SK-N-SH treated with all-trans-retinoic acid at 6 μM for 48 hours (cell line): Measurements from ENCODE around the gene PCBD2.

Experiments used
- ATAC-seq: fragments of 200-7000 bp; cut with Tn5 transposase; 3 replicates; pipeline ENCODE4 v1.9.1; 2020; ENCODE audit warnings: mild to moderate bottlenecking, moderate library complexity
- BACH2 ChIP-seq: fragments of 250-450 bp; sonication (Bioruptor Pico); IDR thresholded peaks from 2 replicates; pipeline ENCODE4 v1.9.0; 2021; ENCODE audit warnings: mild to moderate bottlenecking, borderline replicate concordance
- CREB5 ChIP-seq: fragments of 250-450 bp; sonication (Bioruptor Pico); IDR thresholded peaks from 2 replicates; pipeline ENCODE4 v1.5.1; 2020; ENCODE audit warnings: low read depth, mild to moderate bottlenecking, moderate library complexity
- CSDC2 ChIP-seq: fragments of 250-450 bp; sonication (Bioruptor Pico); IDR thresholded peaks from 2 replicates; pipeline ENCODE4 v1.5.0; 2020; ENCODE audit warnings: mild to moderate bottlenecking, moderate library complexity
- CSRNP3 ChIP-seq: fragments of 250-450 bp; sonication (Bioruptor Pico); IDR thresholded peaks from 2 replicates; pipeline ENCODE4 v1.5.1; 2021; ENCODE audit warnings: mild to moderate bottlenecking, moderate library complexity
- ESRRG ChIP-seq: fragments of 250-450 bp; sonication (Bioruptor Pico); IDR thresholded peaks from 2 replicates; pipeline ENCODE4 v1.6.1; 2021; ENCODE audit warnings: mild to moderate bottlenecking
- GLIS3 ChIP-seq: fragments of 250-450 bp; sonication (Bioruptor Pico); IDR thresholded peaks from 2 replicates; pipeline ENCODE4 v1.5.0; 2020; ENCODE audit warnings: mild to moderate bottlenecking, moderate library complexity
- ISL1 ChIP-seq: fragments of 250-450 bp; sonication (Bioruptor Pico); IDR thresholded peaks from 2 replicates; pipeline ENCODE4 v2.1.2; 2022; ENCODE audit warnings: mild to moderate bottlenecking, moderate library complexity
- PATZ1 ChIP-seq: fragments of 250-450 bp; sonication (Bioruptor Pico); IDR thresholded peaks from 2 replicates; pipeline ENCODE4 v1.8.0; 2020; ENCODE audit warnings: mild to moderate bottlenecking, moderate library complexity, borderline replicate concordance
- PPARA ChIP-seq: fragments of 250-450 bp; sonication (Bioruptor Pico); IDR thresholded peaks from 2 replicates; pipeline ENCODE4 v1.5.0; 2020; ENCODE audit warnings: mild to moderate bottlenecking, borderline replicate concordance
- RARB ChIP-seq: fragments of 250-450 bp; sonication (Bioruptor Pico); IDR thresholded peaks from 2 replicates; pipeline ENCODE4 v1.8.0; 2021; ENCODE audit warnings: mild to moderate bottlenecking, moderate library complexity
- SNAI2 ChIP-seq: fragments of 250-450 bp; sonication (Bioruptor Pico); IDR thresholded peaks from 2 replicates; pipeline ENCODE4 v1.5.0; 2020; ENCODE audit warnings: mild to moderate bottlenecking, moderate library complexity
- TCF4 ChIP-seq: fragments of 250-450 bp; sonication (Bioruptor Pico); IDR thresholded peaks from 2 replicates; pipeline ENCODE4 v1.8.0; 2021; ENCODE audit warnings: mild to moderate bottlenecking, moderate library complexity, borderline replicate concordance
- TSHZ2 ChIP-seq: fragments of 250-450 bp; sonication (Bioruptor Pico); IDR thresholded peaks from 2 replicates; pipeline ENCODE4 v1.5.0; 2020; ENCODE audit warnings: mild to moderate bottlenecking, moderate library complexity
- ZC3H10 ChIP-seq: fragments of 250-450 bp; sonication (Bioruptor Pico); IDR thresholded peaks from 2 replicates; pipeline ENCODE4 v1.5.1; 2021; ENCODE audit warnings: mild to moderate bottlenecking, moderate library complexity
- ZFP3 ChIP-seq: fragments of 250-450 bp; sonication (Bioruptor Pico); IDR thresholded peaks from 2 replicates; pipeline ENCODE4 v1.5.0; 2020; ENCODE audit warnings: mild to moderate bottlenecking, moderate library complexity
- ZFP30 ChIP-seq: fragments of 450-650 bp; formaldehyde crosslinking; IDR thresholded peaks from 2 replicates; pipeline ENCODE4 v1.5.0; 2022; ENCODE audit warnings: mild to moderate bottlenecking, moderate library complexity
- ZNF565 ChIP-seq: fragments of 450-650 bp; formaldehyde crosslinking; conservative IDR thresholded peaks from 2 replicates; pipeline ENCODE4 v1.5.0; 2020; ENCODE audit warnings: low read depth, mild to moderate bottlenecking, moderate library complexity

PCBD2 gene

GRCh38 chr5:134935711-134936602, 31.0 kb downstream of the PCBD2 start:
- no peak for TF ChIP-seq CSDC2
- TF ChIP-seq GLIS3 (CRISPR knock-in tag): no peak
- TF ChIP-seq RARB: no peak
- TF ChIP-seq BACH2 (CRISPR knock-in tag): no peak
- TF ChIP-seq CSRNP3 (CRISPR knock-in tag): no peak
- no peak for TF ChIP-seq TSHZ2
- no peak for ATAC-seq

- TF ChIP-seq ISL1 (CRISPR knock-in tag) (peak; percentile 55; the same call in 1 of the 2 replicates), ZFP3 (CRISPR knock-in tag) (no peak), ZC3H10 (no peak), TCF4 (CRISPR knock-in tag) (peak; percentile 80), TSHZ2 (0 out of 2 replicates have a peak, but pooled peaks have one; percentile 45)
- TF ChIP-seq, all 23 proteins: peak for 3
- peak; percentile 83 for ATAC-seq
Measured at GRCh38 chr5:134937526-134937925, 32.6 kb downstream of the PCBD2 start.

- peak; percentile 51; the same call in 2 of the 3 replicates for ATAC-seq
- no peak for TF ChIP-seq ISL1 (CRISPR knock-in tag)
- no peak for TF ChIP-seq ESRRG (CRISPR knock-in tag)
- no peak for TF ChIP-seq PPARA (CRISPR knock-in tag)
- no peak for TF ChIP-seq RARB
- no peak for TF ChIP-seq CSDC2
- no peak for TF ChIP-seq TSHZ2
- no peak for TF ChIP-seq CREB5 (CRISPR knock-in tag)
- no peak for TF ChIP-seq SNAI2 (CRISPR knock-in tag)
- no peak for TF ChIP-seq ZFP30
- TF ChIP-seq CSRNP3 (CRISPR knock-in tag): no peak
- TF ChIP-seq BACH2 (CRISPR knock-in tag): no peak
- no peak for TF ChIP-seq ZFP3 (CRISPR knock-in tag)
- TF ChIP-seq ZNF565 (CRISPR knock-in tag): no peak
- no peak for TF ChIP-seq PATZ1 (CRISPR knock-in tag)
- no peak for TF ChIP-seq GLIS3 (CRISPR knock-in tag)
Measured at GRCh38 chr5:134938030-134938429, 33.1 kb downstream of the PCBD2 start.
